CD4-positive, alpha-beta T cell treated with Interleukin-15 for 1 hour (primary cell): Measurements from ENCODE around the gene CELA3B.
"Not testable (repeated sequence)": the region's sequence is repeated elsewhere in the genome, so short reads cannot be mapped to it uniquely, and the experiment has no call there.

ENCODE experiments used
- DNase-seq: peaks from one replicate; pipeline ENCODE4 v3.0.0-alpha.2; 2020

Gene CELA3B

GRCh38 chr1:22018583-22019559 lies 42.0 kb downstream of the CELA3B start:
- DNase-seq = peak; percentile 78

GRCh38 chr1:22021061-22021460 lies 44.2 kb downstream of the CELA3B start:
- DNase-seq = no peak

GRCh38 chr1:22024485-22025367 lies 47.9 kb downstream of the CELA3B start:
- peak; percentile 83 for DNase-seq

- peak; percentile 92 for DNase-seq
Observed at GRCh38 chr1:22025368-22026155, 48.7 kb downstream of the CELA3B start.

GRCh38 chr1:22026924-22027289 lies 50.1 kb downstream of the CELA3B start:
- DNase-seq = no peak

GRCh38 chr1:22030057-22030456 lies 53.2 kb downstream of the CELA3B start:
- DNase-seq = no peak

GRCh38 chr1:22030473-22030872 lies 53.7 kb downstream of the CELA3B start:
- DNase-seq = no peak

GRCh38 chr1:22031214-22031962 lies 54.6 kb downstream of the CELA3B start:
- peak; percentile 61 for DNase-seq

- not testable (repeated sequence) for DNase-seq
Observed at GRCh38 chr1:22034834-22035233, 58.0 kb downstream of the CELA3B start.

- DNase-seq = no peak
Observed at GRCh38 chr1:22037520-22037919, 60.7 kb downstream of the CELA3B start.

GRCh38 chr1:22038036-22038435 lies 61.2 kb downstream of the CELA3B start:
- DNase-seq = no peak
